Tibial nerve (tissue), 4 donors: Measurements from ENCODE around the gene ELF3.

ENCODE experiments used
- CTCF ChIP-seq, 5 experiments: fragments of 200-600 bp in 3 of 5; fragments of 450-650 bp in 2 of 5; sonication (generic) in 3 of 5; IDR thresholded peaks; one replicate each; pipeline ENCODE4 v1.5.1; 2016 to 2019; ENCODE audit warnings: antibody characterized with exemption in 5 of 5, mild to moderate bottlenecking in 3 of 5, moderate library complexity in 2 of 5
- EP300 ChIP-seq, 2 donors: sonication (generic); formaldehyde crosslinking; IDR thresholded peaks; one replicate each; pipeline ENCODE4 v1.6.1; 2017; ENCODE audit warnings: antibody characterized with exemption in 2 of 2, mild to moderate bottlenecking in 1 of 2
- POLR2A ChIP-seq, 2 donors: fragments of 450-650 bp; IDR thresholded peaks; one replicate each; pipeline ENCODE4 v1.6.1; 2017; ENCODE audit warnings: antibody characterized with exemption in 2 of 2, mild to moderate bottlenecking in 2 of 2, moderate library complexity in 2 of 2

- no peak for TF ChIP-seq CTCF (IDR thresholded peaks at IDR 0.05)
- TF ChIP-seq EP300 (IDR thresholded peaks at IDR 0.05) = no peak
- no peak for TF ChIP-seq POLR2A (IDR thresholded peaks at IDR 0.05)
Observed at GRCh38 chr1:202015662-202015937, 5.2 kb downstream of the ELF3 start.
